Motor neuron (in vitro differentiated cells): Measurements from ENCODE around the gene MOSMO. TPM values are rescaled to one million over a fixed set of nuclear protein-coding genes. Genes with fewer than 3 reads are reported as not detected.
A peak's percentile ranks its signal among the peaks of the same experiment; 100 is the strongest.
"Not testable (repeated sequence)": the region's sequence is repeated elsewhere in the genome, so short reads cannot be mapped to it uniquely, and the experiment has no call there.

Source experiments
- ATAC-seq, 8 experiments: fragments of 200-7000 bp; cut with Tn5 transposase; replicated peaks in 6 of 8; 2 replicates each; pipeline ENCODE4 v1.8.0; 2021; ENCODE audit warnings: mild to moderate bottlenecking in 8 of 8, moderate library complexity in 8 of 8
- H3K27ac ChIP-seq, 2 donors: fragments of 250-450 bp; sonication (Bioruptor Pico); 2 replicates each; pipeline ENCODE4 v1.9.0; 2021; ENCODE audit warnings: antibody characterized with exemption in 2 of 2, mild to moderate bottlenecking in 2 of 2, moderate library complexity in 1 of 2
- H3K4me1 ChIP-seq, 2 donors: fragments of 250-450 bp; sonication (Bioruptor Pico); replicated peaks in 1 of 2; 2 replicates each; pipeline ENCODE4 v1.6.1; 2021; ENCODE audit warnings: antibody characterized with exemption in 2 of 2, mild to moderate bottlenecking in 2 of 2, moderate library complexity in 1 of 2
- H3K4me3 ChIP-seq, 5 donors: fragments of 250-450 bp; sonication (Bioruptor Pico); 2 replicates each; pipeline ENCODE4 v1.9.0; 2021; ENCODE audit warnings: antibody characterized with exemption in 5 of 5, mild to moderate bottlenecking in 5 of 5, moderate library complexity in 4 of 5
- WGBS, 10 experiments: fragments of 450-650 bp; shearing (Covaris generic); methylation state at CpG; one replicate each; pipeline ENCODE4 v1.0.0; 2022; 5-methylcytosine and 5-hydroxymethylcytosine counted together
- in situ Hi-C, 9 experiments: fragments of 400-800 bp; cut with MboI; loops; one replicate each; pipeline ENCODE4 v1.15.0; 2021; ENCODE audit warnings: low sequenced_read_pairs in 9 of 9, low pct_unique_long_range_greater_than_20kb in 2 of 9; ENCODE audit not compliant: unreplicated experiment in 9 of 9
- total RNA-seq, 8 experiments: library from RNA; unstranded; fragments of 300-600 nt; gene quantifications; 2 replicates each; pipeline versions ENCODE4 v1.2.3 to v1.2.4, GENCODE V29; 2022

MOSMO gene
- total RNA-seq, 8 experiments from 2014 or later, result 13.4 to 25.4 (median 17.2) TPM

GRCh38 chr16:22024785-22025184 lies 16.9 kb downstream of the MOSMO start:
- 67 to 100% (median 97%) methylated on average over 1 to 4 of the region's 4 CpGs; no CpG with 5 or more reads in 2 of the 10 experiments for WGBS, 10 experiments
- in situ Hi-C loops, result loop anchor here in 1 of 9 experiments (25.0 kb wide), 1 partner anchor 163 kb away; no protein-coding TSS in a partner anchor
- not testable (repeated sequence) for H3K4me1 ChIP-seq, ATAC-seq, H3K27ac ChIP-seq, H3K4me3 ChIP-seq

GRCh38 chr16:22027633-22028032 lies 19.7 kb downstream of the MOSMO start:
- H3K4me3 ChIP-seq, result no peak overlapping the region
- WGBS, 10 experiments, result 0 to 100% (median 54%) methylated on average over 1 to 2 of the region's 2 CpGs; no CpG with 5 or more reads in 2 of the 10 experiments
- ATAC-seq, result no peak
- H3K27ac ChIP-seq, result no peak overlapping the region
- H3K4me1 ChIP-seq, result no peaks in the 10 kb centered on the region
- in situ Hi-C loops, result no loop called here

- H3K4me1 ChIP-seq, result no peaks in the 10 kb centered on the region
- WGBS, 10 experiments, result 90 to 100% (median 100%) methylated on average over 1 to 4 of the region's 4 CpGs; no CpG with 5 or more reads in 1 of the 10 experiments
- in situ Hi-C loops, result no loop called here
- ATAC-seq, result no peak
- H3K4me3 ChIP-seq, result no peak overlapping the region
- no peak overlapping the region for H3K27ac ChIP-seq
These were observed 21.7 kb downstream of the MOSMO start for GRCh38 chr16:22029632-22030031.

- no peak for ATAC-seq
- no peak overlapping the region for H3K27ac ChIP-seq
- in situ Hi-C loops, result no loop called here
These were observed 22.3 kb downstream of the MOSMO start for GRCh38 chr16:22030087-22030812.

DNA sequence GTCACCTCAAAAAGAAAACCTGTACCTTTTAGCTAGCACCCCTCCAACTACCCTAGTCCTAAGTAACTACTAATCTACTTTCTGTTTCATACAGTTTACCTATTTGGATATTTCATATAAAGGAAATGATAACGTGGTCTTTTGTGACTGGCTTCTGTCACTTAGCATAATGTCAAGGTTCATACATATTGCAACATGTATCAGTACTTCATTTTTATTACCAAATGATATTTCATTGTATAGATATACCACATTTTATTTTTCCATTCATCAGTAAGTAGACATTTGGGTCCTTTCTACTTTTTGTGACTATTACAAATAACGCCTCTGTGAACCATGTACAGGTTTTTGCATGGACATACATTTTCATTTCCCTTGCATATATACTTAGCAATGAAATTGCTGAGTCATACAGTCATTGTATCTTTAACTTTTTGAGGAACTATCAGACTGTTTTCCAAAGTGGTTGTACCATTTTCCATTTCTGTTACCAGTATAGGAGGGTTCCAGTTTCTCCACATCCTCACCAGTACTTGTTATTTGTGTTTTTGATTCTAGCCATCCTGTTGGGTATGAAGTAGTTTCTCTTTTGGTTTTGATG lies 23.7 kb downstream of the MOSMO start:
- no peaks in the 10 kb centered on the region for H3K4me1 ChIP-seq
- no peak overlapping the region for H3K4me3 ChIP-seq
- in situ Hi-C loops, result no loop called here
- WGBS, 10 experiments, result 28 to 100% (median 91%) methylated on average over 1 to 2 of the region's 2 CpGs; no CpG with 5 or more reads in 3 of the 10 experiments
- ATAC-seq, result no peak
- H3K27ac ChIP-seq, result no peak overlapping the region

More at GRCh38 chr16:22030087-22030812, 22.3 kb downstream of the MOSMO start:
- WGBS, 10 experiments, result 60 to 100% (median 94%) methylated on average over 1 to 6 of the region's 6 CpGs; no CpG with 5 or more reads in 1 of the 10 experiments
- Histone ChIP-seq H3K4me1 (no peaks in the 10 kb centered on the region), H3K4me3 (no peak overlapping the region)

DNA sequence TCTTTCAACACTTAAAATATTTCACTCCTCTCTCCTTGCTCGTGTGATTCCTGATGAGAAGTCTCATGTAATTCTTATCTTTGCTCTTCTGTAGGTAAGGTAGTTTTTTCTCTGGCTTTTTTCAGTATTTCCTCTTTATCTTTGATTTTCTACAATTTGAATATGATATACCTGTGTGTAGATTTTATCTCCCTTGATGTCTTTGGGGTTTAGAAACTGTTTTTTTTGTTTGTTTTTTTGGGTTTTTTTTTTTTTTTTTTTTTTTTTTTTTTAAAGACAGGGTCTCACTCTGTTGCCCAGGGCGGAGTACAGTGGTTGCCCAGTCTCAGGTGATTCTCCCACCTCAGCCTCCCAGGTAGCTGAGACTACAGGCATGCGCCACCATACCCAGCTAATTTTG lies 26.6 kb downstream of the MOSMO start:
- 85 to 100% (median 98%) methylated on average over 1 to 3 of the region's 3 CpGs; no CpG with 5 or more reads in 1 of the 10 experiments for WGBS, 10 experiments
- H3K27ac ChIP-seq, result no peak overlapping the region
- in situ Hi-C loops, result no loop called here
- H3K4me3 ChIP-seq, result no peak overlapping the region
- no peaks in the 10 kb centered on the region for H3K4me1 ChIP-seq
- no peak for ATAC-seq

- H3K27ac ChIP-seq, result no peak overlapping the region
These were observed 27.2 kb downstream of the MOSMO start for GRCh38 chr16:22035153-22035552.

DNA sequence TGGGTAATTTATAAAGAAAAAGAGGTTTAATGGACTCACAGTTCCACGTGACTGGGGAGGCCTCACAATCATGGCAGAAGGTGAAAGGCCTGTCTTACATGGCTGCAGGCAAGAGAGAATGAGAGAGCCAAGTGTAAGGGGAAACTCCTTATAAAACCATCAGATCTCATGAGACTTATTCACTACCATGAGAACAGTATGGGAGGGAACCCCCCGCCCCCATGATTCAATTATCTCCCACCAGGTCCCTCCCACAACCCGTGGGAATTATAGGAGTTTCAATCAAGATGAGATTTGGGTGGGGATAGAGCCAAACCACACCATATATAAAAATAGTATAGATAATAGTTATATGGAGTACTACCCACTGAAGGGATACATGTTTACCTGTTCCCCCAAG lies 36.0 kb downstream of the MOSMO start:
- H3K27ac ChIP-seq, ATAC-seq, in situ Hi-C loops, H3K4me3 ChIP-seq, H3K4me1 ChIP-seq: not testable (repeated sequence)
- 67 to 100% (median 80%) methylated on average over 1 of the region's 3 CpGs; no CpG with 5 or more reads in 7 of the 10 experiments for WGBS, 10 experiments

More at GRCh38 chr16:22035153-22035552, 27.2 kb downstream of the MOSMO start:
- in situ Hi-C loops, result no loop called here
- H3K4me3 ChIP-seq, result no peak overlapping the region
- no peaks in the 10 kb centered on the region for H3K4me1 ChIP-seq
- ATAC-seq, result peak in 1 of 8 experiments; percentile 12
- WGBS, 10 experiments, result 78 to 100% (median 95%) methylated on average over 1 to 2 of the region's 2 CpGs; no CpG with 5 or more reads in 4 of the 10 experiments

GRCh38 chr16:22045888-22046287 lies 38.0 kb downstream of the MOSMO start:
- peak in 1 of 8 experiments; percentile 79 for ATAC-seq
- H3K4me1 ChIP-seq, in situ Hi-C loops, H3K27ac ChIP-seq, H3K4me3 ChIP-seq: not testable (repeated sequence)
- WGBS, 10 experiments, result 0 to 77% (median 35%) methylated on average over 1 to 4 of the region's 5 CpGs; no CpG with 5 or more reads in 2 of the 10 experiments

GRCh38 chr16:22050963-22051362 lies 43.1 kb downstream of the MOSMO start:
- no peak for ATAC-seq

DNA sequence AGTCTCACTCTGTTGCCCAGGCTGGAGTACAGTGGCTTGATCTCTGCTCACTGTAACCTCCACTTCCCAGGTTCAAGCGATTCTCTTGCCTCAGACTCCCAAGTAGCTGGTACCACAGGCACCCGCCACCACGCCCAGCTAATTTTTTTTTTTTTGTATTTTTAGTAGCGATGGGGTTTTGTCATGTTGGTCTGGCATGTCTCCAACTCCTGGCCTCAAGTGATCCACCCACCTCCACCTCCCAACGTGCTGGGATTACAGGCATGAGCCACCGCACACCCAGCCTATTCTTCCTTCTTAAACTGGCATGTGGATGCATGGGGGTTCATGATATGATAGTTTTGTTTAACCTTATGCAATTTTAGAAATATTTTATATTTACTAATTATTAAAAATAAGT lies 45.1 kb downstream of the MOSMO start:
- Histone ChIP-seq H3K27ac (no peak overlapping the region), H3K4me3 (no peak overlapping the region), H3K4me1 (no peaks in the 10 kb centered on the region)
- ATAC-seq, result no peak
- in situ Hi-C loops, result loop anchor here in 1 of 9 experiments (25.0 kb wide), 1 partner anchor 109 kb away; the partner anchor contains the start of gene SDR42E2
- WGBS, 10 experiments, result 65 to 100% (median 82%) methylated on average over 2 to 6 of the region's 6 CpGs; no CpG with 5 or more reads in 3 of the 10 experiments

More at GRCh38 chr16:22050963-22051362, 43.1 kb downstream of the MOSMO start:
- H3K27ac ChIP-seq, result no peak overlapping the region
- no peak overlapping the region for H3K4me3 ChIP-seq
- no peaks in the 10 kb centered on the region for H3K4me1 ChIP-seq
- 86 to 100% (median 96%) methylated on average over 1 to 4 of the region's 4 CpGs; no CpG with 5 or more reads in 1 of the 10 experiments for WGBS, 10 experiments
- in situ Hi-C loops, result loop anchor here in 1 of 9 experiments (25.0 kb wide), 1 partner anchor 111 kb away; the partner anchor contains the start of gene SDR42E2

DNA sequence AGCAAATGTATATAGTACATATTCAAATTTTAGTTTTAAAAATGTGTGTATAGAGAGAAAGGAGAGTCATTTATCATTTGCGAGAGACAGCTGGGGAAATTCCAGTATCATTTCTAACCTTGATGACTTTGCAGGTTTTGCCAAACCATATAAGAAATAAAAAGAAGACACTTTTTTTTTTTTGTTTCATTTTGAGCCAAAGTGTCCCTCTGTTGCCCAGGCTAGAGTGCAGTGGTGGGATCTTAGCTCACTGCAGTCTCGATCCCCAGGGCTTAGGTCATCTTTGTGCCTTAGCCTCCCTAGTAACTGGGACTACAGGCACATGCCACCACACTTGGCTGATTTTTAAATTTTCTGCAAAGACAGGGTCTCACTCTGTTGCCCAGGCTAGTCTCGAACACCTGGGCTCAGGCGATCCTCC lies 46.0 kb downstream of the MOSMO start:
- no peak overlapping the region for H3K4me3 ChIP-seq
- no peaks in the 10 kb centered on the region for H3K4me1 ChIP-seq
- ATAC-seq, result no peak
- in situ Hi-C loops, result loop anchor here in 1 of 9 experiments (25.0 kb wide), 1 partner anchor 108 kb away; the partner anchor contains the start of gene SDR42E2
- 86 to 100% (median 100%) methylated on average over 1 to 4 of the region's 4 CpGs; no CpG with 5 or more reads in 3 of the 10 experiments for WGBS, 10 experiments
- no peak overlapping the region for H3K27ac ChIP-seq
